Ureter (tissue), 1 donor: ENCODE results near the gene ASH1L. TPM values are rescaled to one million over a fixed set of nuclear protein-coding genes. Genes with fewer than 3 reads are reported as not detected.

Experiments
- total RNA-seq: library from RNA; stranded (reverse); gene quantifications from one replicate; pipeline ENCODE4 v1.2.4, GENCODE V29; 2023
- donor health status: DM: yes; HTN: yes; CAD: no.

Gene ASH1L
- total RNA-seq, 1 donor from 2014 or later = 88.5 TPM

Other genes with a start within 250 kb of the ASH1L start
- 31.4 TPM for gene RUSC1, start 241.9 kb downstream of the ASH1L start, total RNA-seq
- 80.0 TPM for gene MSTO1, start 47.4 kb upstream of the ASH1L start, total RNA-seq
- 91.7 TPM for gene YY1AP1, start 126.0 kb upstream of the ASH1L start, total RNA-seq
- 122 TPM for gene DAP3, start 126.3 kb upstream of the ASH1L start, total RNA-seq